Measurements from ENCODE around the gene ABI3BP. TPM values are rescaled to one million over a fixed set of nuclear protein-coding genes. Genes with fewer than 3 reads are reported as not detected.

Gene ABI3BP
- total and polyA plus RNA-seq, 10 of the 15 experiments (the other 5 are each of a cell fraction or from before 2014, with no cell fraction given), result 0.03 to 0.42 (median 0.11) TPM; not detected in 4

DNA sequence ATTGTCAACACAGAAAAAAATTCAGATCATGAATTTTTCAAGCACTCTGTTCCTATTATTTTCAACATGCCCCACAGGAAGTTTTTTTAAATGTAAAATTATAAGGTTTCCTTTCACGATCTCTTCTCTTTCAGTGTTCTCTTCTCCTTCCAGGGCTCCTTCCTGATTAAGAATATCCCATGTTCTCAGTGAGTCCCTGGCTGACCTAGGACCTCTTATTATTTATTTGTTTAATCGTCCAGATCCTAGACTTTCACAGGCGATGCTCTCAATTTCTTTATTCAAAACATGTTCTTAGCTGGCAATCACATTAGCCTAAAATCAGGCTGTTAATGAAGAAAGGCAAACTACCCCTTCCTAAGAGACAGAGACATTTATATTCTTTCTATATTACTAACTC, 124.3 kb downstream of the ABI3BP start:
- intact Hi-C loops (cut with micrococcal nuclease; ENCODE audit: unreplicated experiment), result no loop called here
- Histone ChIP-seq H3K4me2 (ENCODE audit: control insufficient read depth, insufficient read depth) (no peak overlapping the region), H2AFZ (ENCODE audit: control insufficient read depth, low read depth, low read length) (no peak overlapping the region), H4K20me1 (ENCODE audit: control insufficient read depth, insufficient read depth) (no peaks in the 10 kb centered on the region), H3K9ac (ENCODE audit: control insufficient read depth, insufficient read depth, low read length) (no peak overlapping the region), H3K9me3 (replicated peaks; ENCODE audit: control insufficient read depth, insufficient read depth, low read length) (no peaks in the 10 kb centered on the region), H3K27ac (ENCODE audit: control insufficient read depth, insufficient read depth) (no peak overlapping the region), H3K36me3 (ENCODE audit: control insufficient read depth in 2 of 2, insufficient read depth in 2 of 2, low read length in 1 of 2) (no peaks in the 10 kb centered on the region), H3K79me2 (ENCODE audit: control insufficient read depth, insufficient read depth, low read length) (no peaks in the 10 kb centered on the region), H3K4me3 (no peak overlapping the region), H3K4me1 (ENCODE audit: control insufficient read depth, insufficient read depth, low read length) (no peaks in the 10 kb centered on the region), H3K27me3 (replicated peaks in 1 of 2; ENCODE audit: control insufficient read depth in 2 of 2, insufficient read depth in 2 of 2, low read length in 1 of 2) (no peaks in the 10 kb centered on the region; a peak in 1 of 4 replicates)
- POLR2A ChIA-PET, result no interaction called here
- BruUV-seq (replicated peaks), result no TSS peak
- SMC1A ChIA-PET (ENCODE audit: uncharacterized antibody, unreplicated experiment), result interaction anchor here (2.1 kb wide), 1 partner anchor 17 kb away, joined by 5 read pairs; no protein-coding TSS in a partner anchor
- TF ChIP-seq RFX5 (IDR thresholded peaks at IDR 0.05; ENCODE audit: low read depth, low read length), result no peak
- RAD21 ChIA-PET (ENCODE audit: unreplicated experiment), result interaction anchor here (0.7 kb wide), 1 partner anchor 23 kb away, joined by 3 read pairs; no protein-coding TSS in a partner anchor
- no peak for FAIRE-seq
- DNase-seq (ENCODE audit: low read depth, low spot score), result no peak
- WGBS (ENCODE audit: insufficient coverage, insufficient replicate concordance, low lambda C conversion rate, missing lambda C conversion rate), result 81% methylated on average over 3 of the region's 3 CpGs
- in situ Hi-C loops (cut with MboI), result no loop called here
- CTCF ChIA-PET, result no interaction called here
- no peak for ATAC-seq

DNA sequence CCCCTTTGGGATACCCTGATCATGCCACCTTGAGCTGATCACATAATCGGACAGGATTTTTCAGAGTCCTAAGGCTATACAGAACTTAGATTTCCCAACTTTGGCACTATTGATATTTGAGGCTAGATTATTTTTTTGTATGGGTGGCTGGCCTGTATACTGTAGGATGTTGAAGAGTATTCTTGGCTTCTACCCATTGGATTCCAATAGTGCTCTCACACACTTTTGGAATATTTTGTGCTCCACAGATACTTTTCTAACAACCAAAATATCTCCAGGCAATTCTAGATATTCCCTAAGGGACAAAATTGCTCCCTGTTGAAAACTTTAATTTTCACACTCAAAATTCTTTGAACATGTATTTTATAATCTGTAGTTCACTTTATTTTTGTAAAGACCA, 125.1 kb downstream of the ABI3BP start:
- H3K27ac ChIP-seq (ENCODE audit: control insufficient read depth, insufficient read depth), result no peak overlapping the region
- no peak overlapping the region for H2AFZ ChIP-seq (ENCODE audit: control insufficient read depth, low read depth, low read length)
- ChIA-PET RAD21 (ENCODE audit: unreplicated experiment) (interaction anchor here (0.5 kb wide), 1 partner anchor 49 kb away, joined by 3 read pairs; no protein-coding TSS in a partner anchor), POLR2A (interaction anchor here (0.7 kb wide), 1 partner anchor 792 kb away, joined by 7 read pairs; no protein-coding TSS in a partner anchor), CTCF (interaction anchor here (0.6 kb wide), 1 partner anchor 322 kb away, joined by 3 read pairs; no protein-coding TSS in a partner anchor), SMC1A (ENCODE audit: uncharacterized antibody, unreplicated experiment) (interaction anchor here (2.1 kb wide), 1 partner anchor 18 kb away, joined by 5 read pairs; no protein-coding TSS in a partner anchor)
- no peaks in the 10 kb centered on the region for H3K79me2 ChIP-seq (ENCODE audit: control insufficient read depth, insufficient read depth, low read length)
- intact Hi-C loops (cut with micrococcal nuclease; ENCODE audit: unreplicated experiment) (no loop called here), in situ Hi-C loops (cut with MboI) (no loop called here)
- H3K4me2 ChIP-seq (ENCODE audit: control insufficient read depth, insufficient read depth), result no peak overlapping the region
- H3K9ac ChIP-seq (ENCODE audit: control insufficient read depth, insufficient read depth, low read length), result no peak overlapping the region
- no peaks in the 10 kb centered on the region for H3K36me3 ChIP-seq (ENCODE audit: control insufficient read depth in 2 of 2, insufficient read depth in 2 of 2, low read length in 1 of 2)
- no peak overlapping the region for H3K4me3 ChIP-seq
- TF ChIP-seq BRCA1 (IDR thresholded peaks at IDR 0.05; ENCODE audit: low read depth, low read length) (no peak), EP300 (IDR thresholded peaks at IDR 0.05; ENCODE audit: borderline replicate concordance in 1 of 2, control insufficient read depth in 1 of 2, low read depth in 2 of 2, low read length in 2 of 2) (no peak), EZH2 (IDR thresholded peaks at IDR 0.05; ENCODE audit: borderline replicate concordance, control insufficient read depth, low read depth, low read length) (no peak), KDM1A (IDR thresholded peaks at IDR 0.05; ENCODE audit: borderline replicate concordance) (no peak), SREBF1 (IDR thresholded peaks at IDR 0.05; ENCODE audit: low read length) (no peak), NFYA (IDR thresholded peaks at IDR 0.05; ENCODE audit: borderline replicate concordance, low read depth, low read length) (no peak), SMAD1 (IDR thresholded peaks at IDR 0.05; ENCODE audit: low read depth, partially characterized antibody) (no peak), POU2F2 (IDR thresholded peaks at IDR 0.05; ENCODE audit: borderline replicate concordance, low read depth, low read length) (no peak), MXI1 (IDR thresholded peaks at IDR 0.05; ENCODE audit: low read depth, low read length) (no peak), TAF1 (IDR thresholded peaks at IDR 0.05; ENCODE audit: borderline replicate concordance, low read depth, low read length) (no peak), SPI1 (IDR thresholded peaks at IDR 0.05; ENCODE audit: borderline replicate concordance, insufficient read depth, low read depth, low read length) (no peak), TARDBP (IDR thresholded peaks at IDR 0.05; ENCODE audit: borderline replicate concordance) (no peak), RB1 (IDR thresholded peaks at IDR 0.05; ENCODE audit: borderline replicate concordance) (no peak)
- TF ChIP-seq, protein P1, sequence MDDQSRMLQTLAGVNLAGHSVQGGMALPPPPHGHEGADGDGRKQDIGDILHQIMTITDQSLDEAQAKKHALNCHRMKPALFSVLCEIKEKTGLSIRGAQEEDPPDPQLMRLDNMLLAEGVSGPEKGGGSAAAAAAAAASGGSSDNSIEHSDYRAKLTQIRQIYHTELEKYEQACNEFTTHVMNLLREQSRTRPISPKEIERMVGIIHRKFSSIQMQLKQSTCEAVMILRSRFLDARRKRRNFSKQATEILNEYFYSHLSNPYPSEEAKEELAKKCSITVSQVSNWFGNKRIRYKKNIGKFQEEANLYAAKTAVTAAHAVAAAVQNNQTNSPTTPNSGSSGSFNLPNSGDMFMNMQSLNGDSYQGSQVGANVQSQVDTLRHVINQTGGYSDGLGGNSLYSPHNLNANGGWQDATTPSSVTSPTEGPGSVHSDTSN (IDR thresholded peaks at IDR 0.05; ENCODE audit: insufficient replicate concordance, low read depth, low read length), result no peak
- TF ChIP-seq, protein P2, sequence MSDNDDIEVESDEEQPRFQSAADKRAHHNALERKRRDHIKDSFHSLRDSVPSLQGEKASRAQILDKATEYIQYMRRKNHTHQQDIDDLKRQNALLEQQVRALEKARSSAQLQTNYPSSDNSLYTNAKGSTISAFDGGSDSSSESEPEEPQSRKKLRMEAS (IDR thresholded peaks at IDR 0.05; ENCODE audit: low read depth, low read length), result no peak
- DNase-seq (ENCODE audit: low read depth, low spot score) (no peak), FAIRE-seq (no peak), ATAC-seq (no peak)
- H3K4me1 ChIP-seq (ENCODE audit: control insufficient read depth, insufficient read depth, low read length), result no peaks in the 10 kb centered on the region
- H4K20me1 ChIP-seq (ENCODE audit: control insufficient read depth, insufficient read depth), result no peaks in the 10 kb centered on the region
- H3K9me3 ChIP-seq (replicated peaks; ENCODE audit: control insufficient read depth, insufficient read depth, low read length), result no peaks in the 10 kb centered on the region
- BruUV-seq (replicated peaks), result no TSS peak
- H3K27me3 ChIP-seq (replicated peaks in 1 of 2; ENCODE audit: control insufficient read depth in 2 of 2, insufficient read depth in 2 of 2, low read length in 1 of 2), result no peaks in the 10 kb centered on the region; a peak in 1 of 4 replicates
- WGBS (ENCODE audit: insufficient coverage, insufficient replicate concordance, low lambda C conversion rate, missing lambda C conversion rate), result 53% methylated on average over 1 of the region's 1 CpG
